GDM1 (cell line): ENCODE results near the gene TLK2.

Experiments
- DNase-seq: peaks from one replicate; lab custom pipeline; 2025; lab: John Stamatoyannopoulos, UW

TLK2 gene

GRCh38 chr17:62628831-62629555, 150.4 kb downstream of the TLK2 start:
- no peak for DNase-seq

- DNase-seq, result no peak
Observed at GRCh38 chr17:62629556-62630364, 151.1 kb downstream of the TLK2 start.

- DNase-seq, result no peak
Observed at GRCh38 chr17:62630365-62631085, 151.9 kb downstream of the TLK2 start.

- no peak for DNase-seq
Observed at GRCh38 chr17:62631086-62631935, 152.7 kb downstream of the TLK2 start.

- no peak for DNase-seq
Observed at GRCh38 chr17:62631936-62632924, 153.6 kb downstream of the TLK2 start.

DNA sequence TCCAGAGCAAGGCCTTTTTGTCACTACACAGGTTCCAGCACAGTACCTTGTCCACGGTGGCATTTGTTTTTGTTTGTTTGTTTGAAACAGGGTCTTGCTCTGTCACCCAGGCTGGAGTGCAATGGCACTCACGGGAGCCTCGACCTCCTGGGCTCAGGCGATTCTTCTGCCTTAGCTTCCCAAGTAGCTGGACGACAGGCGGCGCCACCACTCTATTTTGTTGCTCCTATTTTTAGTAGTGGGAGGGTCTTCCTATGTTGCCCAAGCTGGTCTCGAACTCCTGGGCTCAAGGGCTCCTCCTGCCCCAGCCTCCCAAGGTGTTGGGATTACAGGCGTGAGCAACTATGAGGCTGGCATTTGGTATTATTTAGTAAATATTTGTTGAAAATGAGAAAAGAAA, 159.2 kb downstream of the TLK2 start:
- DNase-seq, result no peak

- DNase-seq, result no peak
Observed at GRCh38 chr17:62641153-62641552, 162.5 kb downstream of the TLK2 start.

DNA sequence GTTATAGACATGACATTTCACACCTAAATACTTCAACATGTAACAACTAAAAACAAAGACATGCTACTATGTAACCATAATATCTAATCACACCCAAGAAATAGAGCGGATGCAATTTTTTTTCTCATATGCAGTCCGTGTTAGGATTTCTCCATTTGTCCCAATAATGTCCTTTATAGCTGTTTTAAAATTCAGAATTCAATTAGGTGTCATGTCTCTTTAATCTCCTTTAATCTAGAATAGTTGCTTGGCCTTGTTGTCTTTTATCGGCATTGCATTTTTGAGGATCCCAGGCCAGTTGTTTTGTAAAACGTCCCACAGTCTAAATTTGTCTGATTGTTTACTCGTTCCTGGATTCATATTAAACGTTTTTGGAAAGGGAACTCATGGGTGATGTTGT, 163.3 kb downstream of the TLK2 start:
- DNase-seq, result no peak

GRCh38 chr17:62643496-62643895, 164.9 kb downstream of the TLK2 start:
- no peak for DNase-seq

- no peak for DNase-seq
Observed at GRCh38 chr17:62644487-62645173, 166.0 kb downstream of the TLK2 start.

GRCh38 chr17:62648251-62648955, 169.8 kb downstream of the TLK2 start:
- no peak for DNase-seq

GRCh38 chr17:62648956-62649294, 170.3 kb downstream of the TLK2 start:
- DNase-seq, result no peak

- DNase-seq, result no peak
Observed at GRCh38 chr17:62649570-62649969, 170.9 kb downstream of the TLK2 start.

DNA sequence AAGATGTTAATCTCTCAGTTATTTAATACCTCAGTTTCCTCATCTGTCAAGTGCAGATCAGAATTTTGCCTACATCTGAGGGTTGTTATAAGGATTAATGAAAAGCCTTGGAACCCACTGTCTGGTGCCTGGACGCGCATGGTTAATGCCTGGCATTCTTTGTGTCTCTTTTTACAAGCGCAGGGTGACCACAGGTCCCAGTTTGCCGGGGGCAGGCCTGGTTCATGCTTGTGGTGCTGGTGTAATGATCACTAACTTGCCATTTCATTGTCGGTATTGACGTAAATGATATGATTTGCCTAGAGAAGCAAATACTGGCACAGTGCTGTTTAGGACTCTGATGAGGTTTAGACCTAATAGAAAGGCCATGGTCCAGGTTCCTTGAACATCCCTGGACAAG, 172.0 kb downstream of the TLK2 start:
- DNase-seq, result no peak

DNA sequence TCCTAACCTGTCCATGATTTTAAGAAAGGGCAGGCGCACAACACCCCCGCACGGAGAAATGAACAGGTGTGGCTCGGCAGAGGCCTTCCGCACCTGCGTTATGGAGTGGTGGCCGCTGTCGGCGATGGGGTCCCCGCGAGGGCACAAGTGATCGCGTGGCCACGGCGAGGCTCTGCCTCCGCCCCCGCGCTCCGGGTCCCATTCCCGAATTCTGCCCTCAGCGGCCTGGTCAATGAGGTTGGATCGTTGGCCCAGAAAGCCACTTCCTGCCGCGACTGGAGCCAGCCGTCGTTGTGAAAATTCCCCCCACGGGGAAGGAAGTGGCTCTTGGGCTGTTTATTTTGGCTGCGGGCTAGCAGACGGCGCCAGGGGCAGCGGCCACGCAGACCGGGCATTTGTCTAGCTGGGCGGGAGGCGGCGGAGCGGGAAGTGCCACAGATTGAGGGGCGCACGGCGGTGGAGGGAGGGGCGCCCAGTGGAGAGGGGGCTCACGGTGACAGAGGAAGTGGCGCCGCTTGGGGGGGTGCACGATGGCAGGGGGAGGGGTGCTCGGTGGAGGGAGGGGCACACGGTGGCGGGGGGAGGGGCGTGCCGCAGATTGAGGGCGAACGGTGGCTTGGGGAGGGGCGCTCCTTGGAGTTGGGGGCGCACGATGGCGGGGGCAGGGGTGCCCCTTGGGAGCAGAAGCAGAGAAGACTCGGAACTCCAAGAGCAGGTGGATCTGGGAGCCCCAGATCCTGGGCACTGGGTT, 173.8 kb downstream of the TLK2 start:
- DNase-seq, result peak; percentile 86

GRCh38 chr17:62653002-62653825, 174.6 kb downstream of the TLK2 start:
- peak; percentile 80 for DNase-seq

GRCh38 chr17:62653826-62654761, 175.5 kb downstream of the TLK2 start:
- DNase-seq, result no peak
